CD4-positive, alpha-beta T cell treated with Interleukin-17A for 4 hours (primary cell): ENCODE data around the gene SQSTM1.
"Not testable (repeated sequence)": the region's sequence is repeated elsewhere in the genome, so short reads cannot be mapped to it uniquely, and the experiment has no call there.

Experiments used
- DNase-seq: peaks from one replicate; pipeline ENCODE4 v3.0.0-alpha.2; 2020; ENCODE audit warnings: mixed read lengths

Gene SQSTM1

DNA sequence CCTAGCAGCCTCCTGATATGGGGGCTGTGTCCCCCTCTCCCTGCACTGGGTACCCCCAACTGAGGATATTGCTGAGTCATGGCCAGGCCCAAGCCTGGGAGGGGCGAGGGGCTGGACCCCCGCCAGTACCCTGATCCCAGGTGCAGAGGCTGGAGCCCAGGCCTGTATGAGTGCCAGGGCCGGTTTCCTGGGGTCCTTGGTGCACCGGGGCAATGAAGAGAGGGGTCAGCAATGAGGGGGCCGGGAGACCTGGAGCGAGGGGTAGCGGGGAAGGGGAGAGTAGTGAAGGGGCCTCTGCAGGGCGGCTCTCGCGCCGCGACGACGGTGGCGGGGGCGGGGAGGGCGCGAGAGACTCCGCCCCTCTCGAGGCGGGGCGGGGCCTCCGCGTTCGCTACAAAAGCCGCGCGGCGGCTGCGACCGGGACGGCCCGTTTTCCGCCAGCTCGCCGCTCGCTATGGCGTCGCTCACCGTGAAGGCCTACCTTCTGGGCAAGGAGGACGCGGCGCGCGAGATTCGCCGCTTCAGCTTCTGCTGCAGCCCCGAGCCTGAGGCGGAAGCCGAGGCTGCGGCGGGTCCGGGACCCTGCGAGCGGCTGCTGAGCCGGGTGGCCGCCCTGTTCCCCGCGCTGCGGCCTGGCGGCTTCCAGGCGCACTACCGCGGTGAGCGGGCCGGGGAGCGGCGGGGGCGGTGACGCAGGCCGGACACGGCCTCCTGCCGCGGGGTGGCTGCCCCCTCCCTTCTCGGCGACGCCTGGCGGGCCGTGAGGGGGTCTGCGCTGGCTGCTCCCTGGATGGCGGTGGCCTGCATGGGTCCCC is at the start of gene SQSTM1:
Gene SQSTM1, plus strand, starts transcription at position 423 of the 815 bp plus-strand sequence. Its CDS starts 32 bp downstream, at position 455.
- peak; percentile 84 for DNase-seq

DNA sequence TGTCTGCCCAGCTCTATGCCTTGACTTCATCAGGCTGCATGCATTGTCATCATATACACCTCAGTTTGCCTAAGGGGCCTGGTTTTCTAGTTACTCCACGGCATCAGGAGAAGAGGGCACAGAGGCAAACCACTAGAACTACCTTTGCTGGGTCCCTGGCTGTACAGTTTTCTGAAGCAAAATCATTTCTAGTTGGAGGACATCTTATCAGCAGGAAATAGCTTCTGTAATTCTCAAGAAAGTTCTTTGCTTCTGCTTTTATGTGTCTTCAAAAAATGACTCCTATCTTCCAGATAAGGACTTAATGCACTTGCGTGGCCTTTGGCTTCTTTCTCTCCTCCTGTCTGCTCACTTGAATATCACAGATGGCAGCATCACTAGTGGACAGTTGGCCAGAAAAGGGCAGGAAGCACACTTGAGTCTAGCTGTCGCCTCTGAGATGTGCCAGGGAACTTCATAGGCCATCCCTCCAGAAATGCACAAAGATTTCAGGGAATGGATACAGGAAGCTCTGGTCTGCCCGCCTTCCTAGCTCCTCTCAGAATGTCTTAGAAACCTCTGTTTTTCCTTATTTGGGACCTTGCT is 49.3 kb upstream of the SQSTM1 start:
- DNase-seq, result no peak

- no peak for DNase-seq
Measured at GRCh38 chr5:179772351-179772750, 48.4 kb upstream of the SQSTM1 start.

DNA sequence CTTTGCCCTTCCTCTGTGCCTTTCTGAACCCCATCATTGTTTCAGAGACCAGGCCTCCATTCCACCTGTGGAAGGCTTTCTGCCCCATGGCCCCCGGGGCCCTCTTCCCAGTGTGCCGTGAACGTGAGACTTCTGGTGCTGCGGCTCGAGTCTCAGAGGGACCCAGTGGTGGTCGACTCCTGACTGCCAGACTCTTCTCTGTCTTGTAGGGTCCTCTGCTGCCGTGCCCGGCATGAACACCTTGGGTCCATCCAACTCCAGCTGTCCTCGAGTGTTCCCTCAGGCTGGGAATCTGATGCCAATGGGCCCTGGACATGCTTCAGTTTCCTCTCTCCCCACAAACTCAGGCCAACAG is 47.0 kb upstream of the SQSTM1 start:
- DNase-seq, result no peak

GRCh38 chr5:179774442-179774841 is 46.3 kb upstream of the SQSTM1 start:
- no peak for DNase-seq

GRCh38 chr5:179776411-179776938 is 44.2 kb upstream of the SQSTM1 start:
- no peak for DNase-seq

- DNase-seq, result no peak
Measured at GRCh38 chr5:179777456-179777855, 43.2 kb upstream of the SQSTM1 start.

GRCh38 chr5:179777909-179778308 is 42.8 kb upstream of the SQSTM1 start:
- DNase-seq, result no peak

- DNase-seq, result no peak
Measured at GRCh38 chr5:179778591-179778990, 42.1 kb upstream of the SQSTM1 start.

DNA sequence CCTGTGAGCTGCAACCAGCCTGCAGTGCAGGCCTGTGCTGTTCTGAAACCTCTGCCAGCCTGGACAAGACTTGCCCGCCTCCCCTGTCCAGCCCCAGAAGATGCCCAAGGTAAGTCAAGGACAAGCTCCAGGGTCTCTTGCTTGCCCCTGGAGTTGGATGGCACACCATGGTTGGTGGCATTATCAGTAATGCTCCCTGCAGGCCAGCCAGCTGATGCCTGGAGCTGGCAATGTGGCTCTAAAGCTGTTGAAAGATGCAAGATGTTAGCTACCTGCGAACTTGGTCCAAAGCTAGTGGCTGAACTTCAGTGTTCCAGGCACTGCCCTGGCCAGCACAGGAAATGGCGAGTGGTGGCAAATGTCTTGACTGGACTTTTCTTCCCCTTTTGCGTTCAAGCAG is 40.9 kb upstream of the SQSTM1 start:
- no peak for DNase-seq

- DNase-seq, result no peak
Measured at GRCh38 chr5:179780362-179780761, 40.3 kb upstream of the SQSTM1 start.

DNA sequence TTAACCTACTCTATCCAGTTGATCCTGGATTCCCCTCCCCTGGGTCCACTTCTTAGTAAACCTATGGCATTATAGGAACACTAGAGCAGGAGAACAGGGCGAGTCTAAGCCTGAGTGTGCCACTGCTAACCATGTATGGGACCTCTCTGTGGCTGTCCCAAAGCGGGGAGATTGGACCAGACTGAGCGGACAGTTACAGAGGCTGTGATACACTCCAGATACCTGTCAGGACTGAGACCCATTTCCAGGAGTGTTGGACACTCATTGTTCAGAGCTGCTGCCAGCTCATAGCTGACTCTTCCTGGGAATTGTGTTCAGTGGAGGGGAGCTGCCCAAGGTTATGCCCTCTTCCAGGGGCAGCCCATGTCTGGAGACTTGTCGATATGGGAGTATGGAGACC is 38.9 kb upstream of the SQSTM1 start:
- DNase-seq, result no peak

DNA sequence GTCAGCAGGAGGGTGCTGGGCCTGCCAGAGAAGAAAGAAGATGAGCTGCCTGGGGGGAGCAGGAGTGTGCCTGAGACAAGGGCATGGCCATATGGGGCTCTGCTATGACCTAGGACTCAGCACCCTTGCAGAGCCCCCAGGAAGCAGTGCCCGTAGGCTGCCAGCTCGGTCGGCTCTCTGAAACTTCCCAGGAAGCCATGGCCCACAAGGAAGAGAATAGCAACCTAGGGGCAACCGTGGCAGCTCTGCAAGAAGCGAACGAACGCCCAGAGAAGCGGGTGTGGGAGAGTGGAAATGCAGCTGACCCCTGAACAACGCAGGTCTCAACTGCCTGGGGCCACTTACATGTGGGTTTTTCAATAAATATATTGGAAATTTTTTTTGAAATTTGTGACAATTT is 37.6 kb upstream of the SQSTM1 start:
- DNase-seq, result no peak

- DNase-seq, result no peak
Measured at GRCh38 chr5:179786861-179787260, 33.8 kb upstream of the SQSTM1 start.

DNA sequence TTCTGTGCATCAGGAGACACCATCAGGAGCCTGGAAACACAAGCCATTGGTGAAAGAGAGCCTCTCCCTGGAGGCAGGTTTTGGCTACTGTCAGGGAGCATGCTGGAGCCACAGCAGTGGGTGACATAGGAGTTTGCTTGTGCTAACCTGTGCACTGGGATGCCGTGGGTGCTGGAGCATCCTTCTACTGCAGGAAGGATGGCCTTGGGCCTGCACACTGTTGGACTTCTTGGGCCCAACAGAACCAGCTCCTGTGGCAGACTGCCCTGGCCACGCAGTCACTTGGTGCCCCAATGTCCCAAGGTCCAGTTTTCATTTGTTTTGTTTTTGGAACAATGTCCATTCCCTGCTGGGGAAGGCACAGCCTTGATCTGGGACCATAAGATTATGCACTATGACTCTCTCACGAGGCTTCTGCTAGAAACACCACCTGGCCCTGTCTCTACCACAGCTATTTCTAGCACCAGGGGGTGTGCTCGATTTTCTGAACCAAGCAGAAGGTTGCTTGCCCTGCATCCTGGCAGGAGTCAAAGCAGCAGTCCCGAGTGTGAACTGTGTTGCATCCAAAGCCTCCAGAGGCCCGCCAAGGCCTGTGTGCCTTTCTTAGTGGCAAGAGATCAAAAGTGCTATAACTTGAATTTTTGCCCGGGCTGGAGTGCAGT is 32.4 kb upstream of the SQSTM1 start:
- DNase-seq, result no peak

- not testable (repeated sequence) for DNase-seq
Measured at GRCh38 chr5:179789278-179789677, 31.4 kb upstream of the SQSTM1 start.

- no peak for DNase-seq
Measured at GRCh38 chr5:179791881-179792611, 28.7 kb upstream of the SQSTM1 start.

GRCh38 chr5:179792612-179793467 is 27.9 kb upstream of the SQSTM1 start:
- DNase-seq, result no peak

DNA sequence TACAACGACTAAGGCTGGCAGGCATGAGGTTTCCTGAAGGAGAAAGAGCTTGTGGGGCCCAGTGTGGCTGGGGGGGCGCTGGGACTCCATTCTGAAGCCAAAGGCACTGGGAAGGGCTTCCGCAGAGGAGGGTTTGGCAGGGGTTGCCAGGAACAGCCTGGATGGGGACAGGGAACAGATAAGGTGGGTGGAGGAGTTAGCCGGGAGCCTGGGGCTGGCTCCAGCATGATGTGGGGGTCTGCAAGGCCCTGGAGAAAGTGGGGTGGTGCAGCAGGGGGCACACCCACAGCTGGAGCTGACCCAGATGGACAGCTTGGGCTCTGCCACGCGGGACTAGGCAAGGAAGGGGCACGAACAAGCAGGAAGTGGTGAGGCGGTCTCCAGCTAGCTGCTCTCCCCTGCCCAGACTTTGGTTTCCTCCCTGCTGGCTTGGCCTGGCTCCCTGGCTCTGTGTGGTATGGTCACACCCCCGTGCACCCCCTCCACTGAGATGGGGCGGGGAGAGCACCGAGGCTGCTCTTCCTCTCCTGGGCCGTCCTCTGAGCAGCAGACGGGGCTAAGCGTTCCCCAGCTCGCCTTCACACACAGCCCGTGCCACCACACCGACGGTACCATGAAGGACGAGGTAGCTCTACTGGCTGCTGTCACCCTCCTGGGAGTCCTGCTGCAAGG is 27.1 kb upstream of the SQSTM1 start, which contains the start of gene LTC4S:
Gene LTC4S, plus strand, starts transcription at position 519 of the 672 bp plus-strand sequence. Its CDS starts 95 bp downstream, at position 614.
- peak; percentile 73 for DNase-seq

GRCh38 chr5:179794171-179794570 is 26.5 kb upstream of the SQSTM1 start:
- no peak for DNase-seq

DNA sequence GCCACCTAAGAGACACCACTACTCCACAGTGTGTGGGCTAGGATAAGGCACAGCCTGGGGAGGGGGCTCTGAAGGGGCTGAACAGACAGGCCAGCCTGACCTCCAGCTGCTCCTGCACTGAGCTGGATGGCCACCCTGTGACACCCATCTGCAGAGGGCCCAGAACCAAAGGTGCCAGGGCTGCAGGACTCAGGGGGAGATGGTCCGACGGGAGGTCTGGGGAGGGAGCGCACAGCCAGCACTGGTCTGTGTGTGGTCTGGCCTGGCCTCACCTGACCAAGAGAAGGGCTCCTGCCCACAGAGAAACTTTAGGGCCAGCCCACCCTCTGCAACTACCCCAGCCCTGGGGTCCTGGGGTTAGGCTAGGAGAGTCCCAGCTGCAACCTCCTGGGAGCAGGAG is 26.1 kb upstream of the SQSTM1 start:
- no peak for DNase-seq
